ENCODE results near the gene DSCAM.
"Not testable (repeated sequence)": the region's sequence is repeated elsewhere in the genome, so short reads cannot be mapped to it uniquely, and the experiment has no call there.

DSCAM gene

GRCh38 chr21:40379881-40380810 lies 466.8 kb downstream of the DSCAM start:
- DNase-seq (ENCODE audit: low spot score): no peak

- no peak for DNase-seq (ENCODE audit: low spot score)
Measured at GRCh38 chr21:40377135-40377534, 469.8 kb downstream of the DSCAM start.

- DNase-seq (ENCODE audit: low spot score): no peak
Measured at GRCh38 chr21:40373761-40374160, 473.2 kb downstream of the DSCAM start.

GRCh38 chr21:40372506-40372905 lies 474.5 kb downstream of the DSCAM start:
- DNase-seq (ENCODE audit: low spot score): no peak

- DNase-seq (ENCODE audit: low spot score): no peak
Measured at GRCh38 chr21:40371329-40371728, 475.6 kb downstream of the DSCAM start.

GRCh38 chr21:40356644-40357043 lies 490.3 kb downstream of the DSCAM start:
- no peak for DNase-seq (ENCODE audit: low spot score)

GRCh38 chr21:40355076-40355475 lies 491.9 kb downstream of the DSCAM start:
- no peak for DNase-seq (ENCODE audit: low spot score)

- DNase-seq (ENCODE audit: low spot score): no peak
Measured at GRCh38 chr21:40351006-40351405, 496.0 kb downstream of the DSCAM start.

- no peak for DNase-seq (ENCODE audit: low spot score)
Measured at GRCh38 chr21:40349591-40349990, 497.4 kb downstream of the DSCAM start.

- DNase-seq (ENCODE audit: low spot score): no peak
Measured at GRCh38 chr21:40345711-40346321, 501.1 kb downstream of the DSCAM start.

- no peak for DNase-seq (ENCODE audit: low spot score)
Measured at GRCh38 chr21:40340357-40340756, 506.6 kb downstream of the DSCAM start.

GRCh38 chr21:40339050-40339449 lies 507.9 kb downstream of the DSCAM start:
- no peak for DNase-seq (ENCODE audit: low spot score)

- DNase-seq (ENCODE audit: low spot score): no peak
Measured at GRCh38 chr21:40337981-40338380, 509.0 kb downstream of the DSCAM start.

- DNase-seq (ENCODE audit: low spot score): no peak
Measured at GRCh38 chr21:40335704-40336103, 511.3 kb downstream of the DSCAM start.

- no peak for DNase-seq (ENCODE audit: low spot score)
Measured at GRCh38 chr21:40334159-40334558, 512.8 kb downstream of the DSCAM start.

GRCh38 chr21:40333731-40334130 lies 513.2 kb downstream of the DSCAM start:
- DNase-seq (ENCODE audit: low spot score): no peak

GRCh38 chr21:40331804-40332203 lies 515.2 kb downstream of the DSCAM start:
- DNase-seq (ENCODE audit: low spot score): no peak

GRCh38 chr21:40331172-40331571 lies 515.8 kb downstream of the DSCAM start:
- DNase-seq (ENCODE audit: low spot score): no peak

- no peak for DNase-seq (ENCODE audit: low spot score)
Measured at GRCh38 chr21:40324389-40324788, 522.6 kb downstream of the DSCAM start.

- not testable (repeated sequence) for DNase-seq (ENCODE audit: low spot score)
Measured at GRCh38 chr21:40320718-40321117, 526.2 kb downstream of the DSCAM start.

- DNase-seq (ENCODE audit: low spot score): no peak
Measured at GRCh38 chr21:40318371-40318770, 528.6 kb downstream of the DSCAM start.

GRCh38 chr21:40316104-40316503 lies 530.9 kb downstream of the DSCAM start:
- DNase-seq (ENCODE audit: low spot score): no peak

GRCh38 chr21:40315626-40316025 lies 531.3 kb downstream of the DSCAM start:
- no peak for DNase-seq (ENCODE audit: low spot score)

All from NAMALWA (cell line).